ENCODE measurements around the gene KSR2. TPM values are rescaled to one million over a fixed set of nuclear protein-coding genes. Genes with fewer than 3 reads are reported as not detected.

The KSR2 gene
- total and polyA plus RNA-seq, 10 of the 15 experiments (the other 5 are each of a cell fraction or from before 2014, with no cell fraction given), result under 0.01 to 1.5 (median 0.01) TPM; not detected in 3

GRCh38 chr12:117439531-117440001 is 529.2 kb downstream of the KSR2 start (continued):
- TF ChIP-seq RBBP5 (conservative IDR thresholded peaks at IDR 0.05) (no peak), NRF1 (conservative IDR thresholded peaks at IDR 0.05; ENCODE audit: low read depth, low read length) (no peak), TCF3 (IDR thresholded peaks at IDR 0.05; ENCODE audit: borderline replicate concordance, insufficient read depth, low read depth, low read length) (no peak), ZSCAN29 (IDR thresholded peaks at IDR 0.05) (no peak), POU2F2 (IDR thresholded peaks at IDR 0.05; ENCODE audit: borderline replicate concordance, low read depth, low read length) (no peak), SREBF2 (IDR thresholded peaks at IDR 0.05; ENCODE audit: low read length) (no peak), KLF5 (IDR thresholded peaks at IDR 0.05; ENCODE audit: partially characterized antibody) (no peak), NR2C2 (IDR thresholded peaks at IDR 0.05; ENCODE audit: borderline replicate concordance, control insufficient read depth, insufficient read length, low read depth) (no peak), SMAD5 (IDR thresholded peaks at IDR 0.05; ENCODE audit: low read depth) (no peak), ATF7 (IDR thresholded peaks at IDR 0.05; ENCODE audit: low read depth) (no peak), NR2F1 (conservative IDR thresholded peaks at IDR 0.05) (no peak), PKNOX1 (IDR thresholded peaks at IDR 0.05) (no peak), CBX3 (IDR thresholded peaks at IDR 0.05; ENCODE audit: borderline replicate concordance, low read depth) (no peak), EP300 (IDR thresholded peaks at IDR 0.05; ENCODE audit: borderline replicate concordance in 1 of 2, control insufficient read depth in 1 of 2, low read depth in 2 of 2, low read length in 2 of 2) (no peak)

- ChIA-PET POLR2A (no interaction called here), SMC1A (ENCODE audit: uncharacterized antibody, unreplicated experiment) (no interaction called here)
- intact Hi-C loops (cut with micrococcal nuclease; ENCODE audit: unreplicated experiment), result no loop called here
- TF ChIP-seq ZBTB33 (IDR thresholded peaks at IDR 0.05) (no peak), E4F1 (IDR thresholded peaks at IDR 0.05; ENCODE audit: borderline replicate concordance, partially characterized antibody) (no peak), RELB (IDR thresholded peaks at IDR 0.05; ENCODE audit: low read depth) (no peak), ASH2L (IDR thresholded peaks at IDR 0.05; ENCODE audit: borderline replicate concordance, low read depth) (no peak), NBN (IDR thresholded peaks at IDR 0.05) (no peak)
These were observed 530.0 kb downstream of the KSR2 start for GRCh38 chr12:117438809-117439208.

More at GRCh38 chr12:117438809-117439208, 530.0 kb downstream of the KSR2 start:
- H3K9me3 ChIP-seq (replicated peaks; ENCODE audit: control insufficient read depth, insufficient read depth, low read length), result no peaks in the 10 kb centered on the region
- ATAC-seq (no peak), DNase-seq (ENCODE audit: low read depth, low spot score) (no peak), FAIRE-seq (no peak)
- H3K9ac ChIP-seq (ENCODE audit: control insufficient read depth, insufficient read depth, low read length), result no peak overlapping the region
- H3K4me1 ChIP-seq (ENCODE audit: control insufficient read depth, insufficient read depth, low read length), result no peaks in the 10 kb centered on the region
- 12% methylated on average over 5 of the region's 6 CpGs for WGBS (ENCODE audit: insufficient coverage, insufficient replicate concordance, low lambda C conversion rate, missing lambda C conversion rate)
- in situ Hi-C loops (cut with MboI), result no loop called here
- H3K36me3 ChIP-seq (ENCODE audit: control insufficient read depth in 2 of 2, insufficient read depth in 2 of 2, low read length in 1 of 2), result no peaks in the 10 kb centered on the region
- no peaks in the 10 kb centered on the region for H3K79me2 ChIP-seq (ENCODE audit: control insufficient read depth, insufficient read depth, low read length)
- no peak overlapping the region for H2AFZ ChIP-seq (ENCODE audit: control insufficient read depth, low read depth, low read length)
- BruUV-seq (replicated peaks), result no TSS peak
- H3K27me3 ChIP-seq (replicated peaks in 1 of 2; ENCODE audit: control insufficient read depth in 2 of 2, insufficient read depth in 2 of 2, low read length in 1 of 2), result no peaks in the 10 kb centered on the region
- H3K4me3 ChIP-seq, result no peak overlapping the region
- no peak overlapping the region for H3K4me2 ChIP-seq (ENCODE audit: control insufficient read depth, insufficient read depth)
- CTCF ChIA-PET, result no interaction called here
- H3K27ac ChIP-seq (ENCODE audit: control insufficient read depth, insufficient read depth), result no peak overlapping the region
- no peaks in the 10 kb centered on the region for H4K20me1 ChIP-seq (ENCODE audit: control insufficient read depth, insufficient read depth)
- RAD21 ChIA-PET (ENCODE audit: unreplicated experiment), result no interaction called here

All from GM12878 (cell line).